Activated naive CD8-positive, alpha-beta T cell treated with anti-CD3 and anti-CD28 coated beads, Interleukin-2, amount 50 U/mL, for 16 hours (primary cell): Measurements from ENCODE around the gene TBC1D4.
"Not testable (repeated sequence)": the region's sequence is repeated elsewhere in the genome, so short reads cannot be mapped to it uniquely, and the experiment has no call there.

Experiments
- DNase-seq: peaks from one replicate; pipeline ENCODE4 v3.0.0-alpha.2; 2020; ENCODE audit warnings: low read depth, low spot score

The TBC1D4 gene

GRCh38 chr13:75285310-75285709 is 196.7 kb downstream of the TBC1D4 start:
- no peak for DNase-seq

- no peak for DNase-seq
These were observed 202.1 kb downstream of the TBC1D4 start for GRCh38 chr13:75279834-75280369.

GRCh38 chr13:75273695-75274094 is 208.3 kb downstream of the TBC1D4 start:
- DNase-seq, result not testable (repeated sequence)

- DNase-seq, result no peak
These were observed 210.1 kb downstream of the TBC1D4 start for GRCh38 chr13:75271846-75272245.

- not testable (repeated sequence) for DNase-seq
These were observed 213.5 kb downstream of the TBC1D4 start for GRCh38 chr13:75268481-75268880.

GRCh38 chr13:75264611-75265010 is 217.4 kb downstream of the TBC1D4 start:
- no peak for DNase-seq

- DNase-seq, result no peak
These were observed 218.1 kb downstream of the TBC1D4 start for GRCh38 chr13:75263741-75264407.

- no peak for DNase-seq
These were observed 223.7 kb downstream of the TBC1D4 start for GRCh38 chr13:75258159-75258782.

- DNase-seq, result no peak
These were observed 225.0 kb downstream of the TBC1D4 start for GRCh38 chr13:75256922-75257321.

- DNase-seq, result no peak
These were observed 226.3 kb downstream of the TBC1D4 start for GRCh38 chr13:75255653-75256052.

- DNase-seq, result no peak
These were observed 226.8 kb downstream of the TBC1D4 start for GRCh38 chr13:75255147-75255546.

- no peak for DNase-seq
These were observed 230.8 kb downstream of the TBC1D4 start for GRCh38 chr13:75251188-75251587.

GRCh38 chr13:75250526-75251178 is 231.3 kb downstream of the TBC1D4 start:
- no peak for DNase-seq

GRCh38 chr13:75245578-75245977 is 236.4 kb downstream of the TBC1D4 start:
- DNase-seq, result not testable (repeated sequence)

- not testable (repeated sequence) for DNase-seq
These were observed 241.7 kb downstream of the TBC1D4 start for GRCh38 chr13:75240240-75240639.

GRCh38 chr13:75236774-75237173 is 245.2 kb downstream of the TBC1D4 start:
- no peak for DNase-seq
